Measurements from ENCODE around the gene PLCB4. TPM values are rescaled to one million over a fixed set of nuclear protein-coding genes. Genes with fewer than 3 reads are reported as not detected.

The PLCB4 gene
- total and polyA plus RNA-seq, 2 experiments from 2014 or later: 6.5 to 16.1 TPM

DNA sequence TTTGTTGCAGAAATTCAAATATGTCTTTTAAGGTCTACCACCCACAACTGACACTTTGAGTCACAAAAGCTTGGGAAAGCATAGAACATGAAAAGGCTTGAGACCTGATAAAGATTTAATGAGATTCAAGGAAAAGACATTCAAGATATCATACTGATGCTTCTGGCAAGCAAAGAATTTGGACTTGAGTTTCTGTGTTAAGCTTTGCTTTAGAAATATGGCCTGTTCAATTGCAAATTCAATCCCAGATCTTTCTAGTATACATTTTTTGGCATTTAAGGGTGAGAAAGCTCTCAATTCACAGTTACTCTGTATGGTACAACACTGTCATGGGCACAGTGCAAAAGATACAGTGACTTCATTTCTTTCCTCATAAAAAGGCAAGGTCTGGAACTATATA, 406.6 kb downstream of the PLCB4 start:
- H3K9me3 Mint-ChIP-seq: no peaks in the 10 kb centered on the region
- Histone ChIP-seq H3F3A (replicated peaks; ENCODE audit: low read depth) (no peaks in the 10 kb centered on the region), H3K27ac (ENCODE audit: low read depth) (no peak overlapping the region), H4K20me1 (replicated peaks; ENCODE audit: insufficient read depth) (no peaks in the 10 kb centered on the region), H3K79me2 (replicated peaks; ENCODE audit: insufficient read depth) (no peaks in the 10 kb centered on the region), H3K36me3 (ENCODE audit: insufficient read depth) (no peaks in the 10 kb centered on the region), H3K4me1 (ENCODE audit: insufficient read depth) (no peaks in the 10 kb centered on the region), H3K4me2 (no peak overlapping the region), H3K4me3 (no peak overlapping the region), H2AFZ (no peak overlapping the region), H3K9me2 (ENCODE audit: insufficient read depth) (no peaks in the 10 kb centered on the region), H3K27me3 (ENCODE audit: insufficient read depth) (no peaks in the 10 kb centered on the region)
- no peaks in the 10 kb centered on the region for H3K27me3 Mint-ChIP-seq (ENCODE audit: insufficient read depth, low read depth, poor library complexity)
- ATAC-seq (no peak), DNase-seq (ENCODE audit: low spot score) (no peak)
- no peaks in the 10 kb centered on the region for H3K4me1 Mint-ChIP-seq
- H3K36me3 Mint-ChIP-seq (ENCODE audit: low read depth): no peaks in the 10 kb centered on the region
- no peak overlapping the region for H3K27ac Mint-ChIP-seq
- TF ChIP-seq POLR2AphosphoS5 (IDR thresholded peaks at IDR 0.05; ENCODE audit: low read depth) (no peak), EZH2phosphoT487 (IDR thresholded peaks at IDR 0.05; ENCODE audit: unreplicated experiment) (no peak), STAT1 (IDR thresholded peaks at IDR 0.05; ENCODE audit: unreplicated experiment) (no peak), EZH2 (IDR thresholded peaks at IDR 0.05; ENCODE audit: low read depth, unreplicated experiment) (no peak), JUNB (IDR thresholded peaks at IDR 0.05; ENCODE audit: unreplicated experiment) (no peak), ZNF114 (CRISPR knock-in tag; IDR thresholded peaks at IDR 0.05) (no peak), NANOG (IDR thresholded peaks at IDR 0.05; ENCODE audit: borderline replicate concordance) (no peak), ZNF331 (CRISPR knock-in tag; IDR thresholded peaks at IDR 0.05; ENCODE audit: low read depth) (no peak), CREB1 (CRISPR knock-in tag; IDR thresholded peaks at IDR 0.05; ENCODE audit: low read depth) (no peak)
- TF ChIP-seq, protein P1, sequence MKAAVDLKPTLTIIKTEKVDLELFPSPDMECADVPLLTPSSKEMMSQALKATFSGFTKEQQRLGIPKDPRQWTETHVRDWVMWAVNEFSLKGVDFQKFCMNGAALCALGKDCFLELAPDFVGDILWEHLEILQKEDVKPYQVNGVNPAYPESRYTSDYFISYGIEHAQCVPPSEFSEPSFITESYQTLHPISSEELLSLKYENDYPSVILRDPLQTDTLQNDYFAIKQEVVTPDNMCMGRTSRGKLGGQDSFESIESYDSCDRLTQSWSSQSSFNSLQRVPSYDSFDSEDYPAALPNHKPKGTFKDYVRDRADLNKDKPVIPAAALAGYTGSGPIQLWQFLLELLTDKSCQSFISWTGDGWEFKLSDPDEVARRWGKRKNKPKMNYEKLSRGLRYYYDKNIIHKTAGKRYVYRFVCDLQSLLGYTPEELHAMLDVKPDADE (IDR thresholded peaks at IDR 0.05): no peak
- TF ChIP-seq, protein P2, sequence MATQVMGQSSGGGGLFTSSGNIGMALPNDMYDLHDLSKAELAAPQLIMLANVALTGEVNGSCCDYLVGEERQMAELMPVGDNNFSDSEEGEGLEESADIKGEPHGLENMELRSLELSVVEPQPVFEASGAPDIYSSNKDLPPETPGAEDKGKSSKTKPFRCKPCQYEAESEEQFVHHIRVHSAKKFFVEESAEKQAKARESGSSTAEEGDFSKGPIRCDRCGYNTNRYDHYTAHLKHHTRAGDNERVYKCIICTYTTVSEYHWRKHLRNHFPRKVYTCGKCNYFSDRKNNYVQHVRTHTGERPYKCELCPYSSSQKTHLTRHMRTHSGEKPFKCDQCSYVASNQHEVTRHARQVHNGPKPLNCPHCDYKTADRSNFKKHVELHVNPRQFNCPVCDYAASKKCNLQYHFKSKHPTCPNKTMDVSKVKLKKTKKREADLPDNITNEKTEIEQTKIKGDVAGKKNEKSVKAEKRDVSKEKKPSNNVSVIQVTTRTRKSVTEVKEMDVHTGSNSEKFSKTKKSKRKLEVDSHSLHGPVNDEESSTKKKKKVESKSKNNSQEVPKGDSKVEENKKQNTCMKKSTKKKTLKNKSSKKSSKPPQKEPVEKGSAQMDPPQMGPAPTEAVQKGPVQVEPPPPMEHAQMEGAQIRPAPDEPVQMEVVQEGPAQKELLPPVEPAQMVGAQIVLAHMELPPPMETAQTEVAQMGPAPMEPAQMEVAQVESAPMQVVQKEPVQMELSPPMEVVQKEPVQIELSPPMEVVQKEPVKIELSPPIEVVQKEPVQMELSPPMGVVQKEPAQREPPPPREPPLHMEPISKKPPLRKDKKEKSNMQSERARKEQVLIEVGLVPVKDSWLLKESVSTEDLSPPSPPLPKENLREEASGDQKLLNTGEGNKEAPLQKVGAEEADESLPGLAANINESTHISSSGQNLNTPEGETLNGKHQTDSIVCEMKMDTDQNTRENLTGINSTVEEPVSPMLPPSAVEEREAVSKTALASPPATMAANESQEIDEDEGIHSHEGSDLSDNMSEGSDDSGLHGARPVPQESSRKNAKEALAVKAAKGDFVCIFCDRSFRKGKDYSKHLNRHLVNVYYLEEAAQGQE (IDR thresholded peaks at IDR 0.05; ENCODE audit: unreplicated experiment): no peak
- TF ChIP-seq, protein P3, sequence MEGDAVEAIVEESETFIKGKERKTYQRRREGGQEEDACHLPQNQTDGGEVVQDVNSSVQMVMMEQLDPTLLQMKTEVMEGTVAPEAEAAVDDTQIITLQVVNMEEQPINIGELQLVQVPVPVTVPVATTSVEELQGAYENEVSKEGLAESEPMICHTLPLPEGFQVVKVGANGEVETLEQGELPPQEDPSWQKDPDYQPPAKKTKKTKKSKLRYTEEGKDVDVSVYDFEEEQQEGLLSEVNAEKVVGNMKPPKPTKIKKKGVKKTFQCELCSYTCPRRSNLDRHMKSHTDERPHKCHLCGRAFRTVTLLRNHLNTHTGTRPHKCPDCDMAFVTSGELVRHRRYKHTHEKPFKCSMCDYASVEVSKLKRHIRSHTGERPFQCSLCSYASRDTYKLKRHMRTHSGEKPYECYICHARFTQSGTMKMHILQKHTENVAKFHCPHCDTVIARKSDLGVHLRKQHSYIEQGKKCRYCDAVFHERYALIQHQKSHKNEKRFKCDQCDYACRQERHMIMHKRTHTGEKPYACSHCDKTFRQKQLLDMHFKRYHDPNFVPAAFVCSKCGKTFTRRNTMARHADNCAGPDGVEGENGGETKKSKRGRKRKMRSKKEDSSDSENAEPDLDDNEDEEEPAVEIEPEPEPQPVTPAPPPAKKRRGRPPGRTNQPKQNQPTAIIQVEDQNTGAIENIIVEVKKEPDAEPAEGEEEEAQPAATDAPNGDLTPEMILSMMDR (conservative IDR thresholded peaks at IDR 0.05; ENCODE audit: low read depth in 2 of 2): no peak
- TF ChIP-seq, protein P4, sequence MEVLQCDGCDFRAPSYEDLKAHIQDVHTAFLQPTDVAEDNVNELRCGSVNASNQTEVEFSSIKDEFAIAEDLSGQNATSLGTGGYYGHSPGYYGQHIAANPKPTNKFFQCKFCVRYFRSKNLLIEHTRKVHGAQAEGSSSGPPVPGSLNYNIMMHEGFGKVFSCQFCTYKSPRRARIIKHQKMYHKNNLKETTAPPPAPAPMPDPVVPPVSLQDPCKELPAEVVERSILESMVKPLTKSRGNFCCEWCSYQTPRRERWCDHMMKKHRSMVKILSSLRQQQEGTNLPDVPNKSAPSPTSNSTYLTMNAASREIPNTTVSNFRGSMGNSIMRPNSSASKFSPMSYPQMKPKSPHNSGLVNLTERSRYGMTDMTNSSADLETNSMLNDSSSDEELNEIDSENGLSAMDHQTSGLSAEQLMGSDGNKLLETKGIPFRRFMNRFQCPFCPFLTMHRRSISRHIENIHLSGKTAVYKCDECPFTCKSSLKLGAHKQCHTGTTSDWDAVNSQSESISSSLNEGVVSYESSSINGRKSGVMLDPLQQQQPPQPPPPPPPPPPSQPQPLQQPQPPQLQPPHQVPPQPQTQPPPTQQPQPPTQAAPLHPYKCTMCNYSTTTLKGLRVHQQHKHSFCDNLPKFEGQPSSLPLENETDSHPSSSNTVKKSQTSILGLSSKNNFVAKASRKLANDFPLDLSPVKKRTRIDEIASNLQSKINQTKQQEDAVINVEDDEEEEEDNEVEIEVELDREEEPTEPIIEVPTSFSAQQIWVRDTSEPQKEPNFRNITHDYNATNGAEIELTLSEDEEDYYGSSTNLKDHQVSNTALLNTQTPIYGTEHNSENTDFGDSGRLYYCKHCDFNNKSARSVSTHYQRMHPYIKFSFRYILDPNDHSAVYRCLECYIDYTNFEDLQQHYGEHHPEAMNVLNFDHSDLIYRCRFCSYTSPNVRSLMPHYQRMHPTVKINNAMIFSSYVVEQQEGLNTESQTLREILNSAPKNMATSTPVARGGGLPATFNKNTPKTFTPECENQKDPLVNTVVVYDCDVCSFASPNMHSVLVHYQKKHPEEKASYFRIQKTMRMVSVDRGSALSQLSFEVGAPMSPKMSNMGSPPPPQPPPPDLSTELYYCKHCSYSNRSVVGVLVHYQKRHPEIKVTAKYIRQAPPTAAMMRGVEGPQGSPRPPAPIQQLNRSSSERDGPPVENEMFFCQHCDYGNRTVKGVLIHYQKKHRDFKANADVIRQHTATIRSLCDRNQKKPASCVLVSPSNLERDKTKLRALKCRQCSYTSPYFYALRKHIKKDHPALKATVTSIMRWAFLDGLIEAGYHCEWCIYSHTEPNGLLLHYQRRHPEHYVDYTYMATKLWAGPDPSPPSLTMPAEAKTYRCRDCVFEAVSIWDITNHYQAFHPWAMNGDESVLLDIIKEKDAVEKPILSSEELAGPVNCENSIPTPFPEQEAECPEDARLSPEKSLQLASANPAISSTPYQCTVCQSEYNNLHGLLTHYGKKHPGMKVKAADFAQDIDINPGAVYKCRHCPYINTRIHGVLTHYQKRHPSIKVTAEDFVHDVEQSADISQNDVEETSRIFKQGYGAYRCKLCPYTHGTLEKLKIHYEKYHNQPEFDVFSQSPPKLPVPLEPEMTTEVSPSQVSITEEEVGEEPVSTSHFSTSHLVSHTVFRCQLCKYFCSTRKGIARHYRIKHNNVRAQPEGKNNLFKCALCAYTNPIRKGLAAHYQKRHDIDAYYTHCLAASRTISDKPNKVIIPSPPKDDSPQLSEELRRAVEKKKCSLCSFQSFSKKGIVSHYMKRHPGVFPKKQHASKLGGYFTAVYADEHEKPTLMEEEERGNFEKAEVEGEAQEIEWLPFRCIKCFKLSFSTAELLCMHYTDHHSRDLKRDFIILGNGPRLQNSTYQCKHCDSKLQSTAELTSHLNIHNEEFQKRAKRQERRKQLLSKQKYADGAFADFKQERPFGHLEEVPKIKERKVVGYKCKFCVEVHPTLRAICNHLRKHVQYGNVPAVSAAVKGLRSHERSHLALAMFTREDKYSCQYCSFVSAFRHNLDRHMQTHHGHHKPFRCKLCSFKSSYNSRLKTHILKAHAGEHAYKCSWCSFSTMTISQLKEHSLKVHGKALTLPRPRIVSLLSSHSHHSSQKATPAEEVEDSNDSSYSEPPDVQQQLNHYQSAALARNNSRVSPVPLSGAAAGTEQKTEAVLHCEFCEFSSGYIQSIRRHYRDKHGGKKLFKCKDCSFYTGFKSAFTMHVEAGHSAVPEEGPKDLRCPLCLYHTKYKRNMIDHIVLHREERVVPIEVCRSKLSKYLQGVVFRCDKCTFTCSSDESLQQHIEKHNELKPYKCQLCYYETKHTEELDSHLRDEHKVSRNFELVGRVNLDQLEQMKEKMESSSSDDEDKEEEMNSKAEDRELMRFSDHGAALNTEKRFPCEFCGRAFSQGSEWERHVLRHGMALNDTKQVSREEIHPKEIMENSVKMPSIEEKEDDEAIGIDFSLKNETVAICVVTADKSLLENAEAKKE (CRISPR knock-in tag; IDR thresholded peaks at IDR 0.05): no peak
- H3K4me3 Mint-ChIP-seq: no peak overlapping the region

Measured in GM23338 (cell line).